Glutamatergic neuron (in vitro differentiated cells): Measurements from ENCODE around the gene RPS27L. TPM values are rescaled to one million over a fixed set of nuclear protein-coding genes. Genes with fewer than 3 reads are reported as not detected.

ENCODE experiments used
- DNase-seq: peaks from one replicate; pipeline ENCODE4 v3.0.0; 2022
- H3K27ac Mint-ChIP-seq: one replicate; pipeline ENCODE4 v1.8.0; 2020; ENCODE audit warnings: mild to moderate bottlenecking, mixed read lengths, inconsistent platforms; ENCODE audit not compliant: unreplicated experiment
- H3K27me3 Mint-ChIP-seq: one replicate; pipeline ENCODE4 v1.8.0; 2020; ENCODE audit warnings: mild to moderate bottlenecking, moderate library complexity, mixed read lengths, inconsistent platforms; ENCODE audit not compliant: unreplicated experiment
- H3K36me3 Mint-ChIP-seq: one replicate; pipeline ENCODE4 v1.8.0; 2020; ENCODE audit warnings: mild to moderate bottlenecking, mixed read lengths, inconsistent platforms; ENCODE audit not compliant: unreplicated experiment
- H3K4me1 Mint-ChIP-seq: one replicate; pipeline ENCODE4 v1.8.0; 2020; ENCODE audit warnings: mild to moderate bottlenecking, low read depth, mixed read lengths, inconsistent platforms; ENCODE audit not compliant: unreplicated experiment
- H3K4me3 Mint-ChIP-seq: one replicate; pipeline ENCODE4 v1.8.0; 2020; ENCODE audit warnings: mild to moderate bottlenecking, mixed read lengths, inconsistent platforms; ENCODE audit not compliant: unreplicated experiment
- H3K9me3 Mint-ChIP-seq: one replicate; pipeline ENCODE4 v1.8.0; 2020; ENCODE audit warnings: mild to moderate bottlenecking, moderate library complexity, mixed read lengths, inconsistent platforms; ENCODE audit not compliant: unreplicated experiment
- CTCF ChIP-seq: fragments of 200-600 bp; sonication (generic); IDR thresholded peaks from one replicate; pipeline ENCODE4 v1.5.0; 2021; ENCODE audit not compliant: partially characterized antibody, unreplicated experiment
- total RNA-seq: library from RNA; stranded (reverse); fragmentation: NEBNext Ultra II Directional; extraction: Animal tissue kit (Norgen Biotek cat#: 25700); gene quantifications from one replicate; pipeline ENCODE4 v1.2.1, GENCODE V29; 2021; ENCODE audit not compliant: unreplicated experiment

RPS27L gene
- total RNA-seq, 1 donor from 2014 or later: 128 TPM

- Mint-ChIP-seq H3K27me3 (no peaks in the 10 kb centered on the region), H3K36me3 (no peaks in the 10 kb centered on the region), H3K4me1 (peaks cover 49% of the 10 kb centered on the region), H3K4me3 (no peak overlapping the region), H3K9me3 (no peaks in the 10 kb centered on the region), H3K27ac (peak overlapping the region; percentile 30)
- TF ChIP-seq CTCF: no peak
- DNase-seq: no peak
Observed at GRCh38 chr15:63200464-63201249, 43.4 kb upstream of the RPS27L start.

- Mint-ChIP-seq H3K4me1 (peaks cover 63% of the 10 kb centered on the region), H3K27me3 (no peaks in the 10 kb centered on the region), H3K27ac (peak overlapping the region; percentile 15), H3K36me3 (no peaks in the 10 kb centered on the region), H3K4me3 (no peak overlapping the region), H3K9me3 (no peaks in the 10 kb centered on the region)
- DNase-seq: no peak
- TF ChIP-seq CTCF: no peak
Observed at GRCh38 chr15:63198371-63199250, 41.3 kb upstream of the RPS27L start.

GRCh38 chr15:63197626-63198025, 40.3 kb upstream of the RPS27L start:
- no peak overlapping the region for H3K4me3 Mint-ChIP-seq
- peaks cover 63% of the 10 kb centered on the region for H3K4me1 Mint-ChIP-seq
- H3K27ac Mint-ChIP-seq: peak overlapping the region; percentile 85
- H3K36me3 Mint-ChIP-seq: no peaks in the 10 kb centered on the region
- no peaks in the 10 kb centered on the region for H3K9me3 Mint-ChIP-seq
- no peak for DNase-seq
- no peaks in the 10 kb centered on the region for H3K27me3 Mint-ChIP-seq
- TF ChIP-seq CTCF: no peak

GRCh38 chr15:63196842-63197241, 39.6 kb upstream of the RPS27L start:
- no peak for DNase-seq
- Mint-ChIP-seq H3K4me3 (no peak overlapping the region), H3K27me3 (peaks cover 2% of the 10 kb centered on the region), H3K27ac (peak overlapping the region; percentile 92), H3K4me1 (peaks cover 65% of the 10 kb centered on the region), H3K9me3 (no peaks in the 10 kb centered on the region), H3K36me3 (no peaks in the 10 kb centered on the region)
- TF ChIP-seq CTCF: no peak

- H3K27ac Mint-ChIP-seq: peak overlapping the region; percentile 79
- no peaks in the 10 kb centered on the region for H3K36me3 Mint-ChIP-seq
- TF ChIP-seq CTCF: no peak
- DNase-seq: no peak
- H3K4me1 Mint-ChIP-seq: peaks cover 67% of the 10 kb centered on the region
- peaks cover 2% of the 10 kb centered on the region for H3K27me3 Mint-ChIP-seq
- peak overlapping the region; percentile 59 for H3K4me3 Mint-ChIP-seq
- H3K9me3 Mint-ChIP-seq: no peaks in the 10 kb centered on the region
Observed at GRCh38 chr15:63195569-63196015, 38.3 kb upstream of the RPS27L start.
